Measurements from ENCODE around the gene HDGFL2.
"Not testable (repeated sequence)": the region's sequence is repeated elsewhere in the genome, so short reads cannot be mapped to it uniquely, and the experiment has no call there.

Gene HDGFL2

DNA sequence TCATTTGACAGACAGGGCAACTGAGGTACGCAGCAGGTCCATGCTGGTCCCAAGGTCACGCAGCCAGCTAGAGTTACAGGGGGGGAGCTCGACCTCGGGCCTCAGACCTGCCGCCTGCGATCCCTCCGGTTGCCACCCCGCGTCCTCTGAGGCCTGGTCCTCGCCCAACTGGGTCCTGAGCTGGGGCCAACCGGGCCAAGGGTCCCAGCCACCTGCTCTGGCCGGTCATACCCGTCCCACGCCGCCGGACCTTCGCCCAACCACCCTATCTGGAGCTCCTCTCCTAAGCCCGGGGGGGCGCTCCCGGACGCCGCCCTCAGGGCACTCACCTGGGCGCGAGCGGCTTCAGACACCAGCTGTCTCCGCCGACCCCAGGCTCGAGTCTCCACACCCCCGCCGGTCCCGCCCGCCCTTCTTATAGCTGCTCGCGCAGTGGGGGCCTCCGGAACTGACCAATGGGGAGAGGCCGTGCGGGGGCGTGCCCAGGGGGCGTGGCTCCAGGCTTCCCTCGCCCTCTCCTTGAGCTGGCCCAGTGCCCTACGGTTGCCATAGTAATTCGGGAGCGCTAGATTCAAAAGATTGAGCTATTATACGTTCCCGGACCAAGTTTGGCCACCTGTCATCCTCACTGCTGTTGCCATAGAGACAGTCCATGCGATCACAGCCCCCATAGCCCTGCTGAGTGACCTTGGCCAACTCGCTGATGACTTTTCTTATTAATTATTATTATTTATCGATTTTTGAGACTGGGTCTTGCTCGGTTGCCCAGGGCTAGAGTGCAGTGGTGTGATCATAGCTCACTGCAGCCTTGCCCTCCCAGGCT lies 63.0 kb downstream of the HDGFL2 start, which contains the start of gene PLIN5:
TSS of gene PLIN5 (minus strand) at position 389 of the 823 bp plus-strand sequence. CDS start 1,150 bp downstream, outside the sequence.
- DNase-seq (ENCODE audit: low read depth): no peak

DNA sequence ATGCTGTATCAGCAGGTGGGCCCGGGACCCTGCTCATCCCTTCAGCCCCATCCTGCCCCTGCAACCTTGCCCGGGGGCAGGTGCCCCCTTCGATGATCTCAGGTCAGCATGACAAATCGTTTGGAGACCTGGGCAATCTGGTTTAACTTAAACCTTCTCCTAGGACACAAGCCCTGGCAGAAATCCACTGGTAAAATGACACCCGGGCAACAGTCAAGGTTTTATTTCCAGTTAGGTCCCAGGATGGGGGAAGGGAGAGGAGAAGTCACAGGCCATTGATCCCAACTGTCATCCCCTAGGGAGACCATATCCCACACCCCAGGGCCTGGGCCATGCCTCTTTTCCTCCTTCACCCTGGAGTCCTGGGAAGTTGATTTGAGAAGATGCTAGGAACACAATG lies 64.7 kb downstream of the HDGFL2 start:
- DNase-seq (ENCODE audit: low read depth): no peak

DNA sequence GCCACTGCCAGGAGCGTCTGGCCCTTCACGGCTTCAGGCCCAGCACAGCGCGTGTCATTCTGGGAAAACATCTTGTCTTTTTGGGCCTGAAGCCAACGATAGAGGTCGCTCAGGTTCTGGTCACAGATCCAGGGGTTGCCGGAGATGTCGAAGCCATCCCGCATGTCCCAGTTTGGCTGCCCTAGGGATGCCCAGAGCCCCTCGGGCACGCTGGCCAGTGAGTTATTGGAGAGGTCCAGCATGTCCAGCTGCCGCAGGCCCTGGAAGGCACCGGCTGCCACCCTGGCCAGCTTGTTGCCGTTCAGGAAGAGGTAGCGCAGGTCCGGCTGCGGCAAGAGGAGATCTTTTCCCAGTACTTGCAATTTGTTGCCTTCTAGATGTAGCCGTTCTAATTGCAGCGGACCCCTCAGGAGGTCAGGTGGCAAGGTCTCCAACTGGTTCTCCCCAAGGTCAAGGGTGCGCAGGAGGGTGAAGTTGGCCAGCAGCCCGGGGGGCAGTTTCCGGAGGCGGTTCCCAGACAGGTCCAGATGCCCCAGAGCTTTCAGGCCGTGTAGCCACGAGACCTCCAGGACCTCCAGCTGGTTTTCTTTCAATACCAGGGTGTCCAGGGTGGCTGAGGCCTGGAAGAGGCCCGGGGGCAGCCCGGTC lies 66.0 kb downstream of the HDGFL2 start:
- DNase-seq (ENCODE audit: low read depth): no peak

DNA sequence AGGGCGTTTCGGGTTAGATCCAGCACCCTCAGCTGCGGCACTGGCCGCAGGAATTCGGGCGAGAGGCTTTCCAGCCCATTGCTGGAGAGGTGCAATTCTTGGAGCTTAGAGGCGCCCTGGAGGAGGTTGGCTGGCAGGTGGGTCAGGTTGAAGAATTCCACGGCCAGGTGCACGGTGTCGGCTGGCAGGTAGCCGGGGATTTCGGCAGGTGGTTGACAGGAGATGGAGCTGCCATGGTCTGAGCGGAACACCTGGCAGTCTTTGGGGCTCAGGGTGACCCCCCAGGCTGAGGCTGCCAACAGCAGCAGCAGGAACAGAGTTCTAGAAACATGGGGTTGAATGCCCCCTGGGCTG lies 66.5 kb downstream of the HDGFL2 start:
- no peak for DNase-seq (ENCODE audit: low read depth)

DNA sequence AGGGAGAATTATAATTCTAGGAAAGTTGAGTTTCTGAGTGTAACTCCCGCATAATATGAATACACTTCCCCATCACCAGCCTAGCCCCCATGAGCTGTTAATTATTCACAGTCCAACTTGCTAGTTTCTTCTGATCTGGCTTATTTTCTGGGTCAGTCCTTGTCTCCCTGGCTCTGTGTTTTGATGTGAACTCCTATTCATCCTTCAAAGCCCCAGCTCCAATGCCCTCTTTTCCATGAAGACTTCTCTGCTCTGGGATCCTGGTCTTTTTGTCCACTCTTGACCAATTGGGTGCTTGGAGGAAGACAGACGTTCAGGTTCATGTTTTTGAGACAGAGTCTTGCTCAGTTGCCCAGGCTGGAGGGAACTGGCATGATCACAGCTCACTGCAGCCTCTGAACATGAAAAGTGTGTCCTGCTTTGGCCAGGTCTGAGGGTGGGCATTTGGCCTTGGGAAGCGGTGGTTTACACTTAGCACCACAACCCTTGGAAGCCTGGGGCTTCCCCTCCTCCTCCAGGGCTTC lies 67.1 kb downstream of the HDGFL2 start:
- no peak for DNase-seq (ENCODE audit: low read depth)

DNA sequence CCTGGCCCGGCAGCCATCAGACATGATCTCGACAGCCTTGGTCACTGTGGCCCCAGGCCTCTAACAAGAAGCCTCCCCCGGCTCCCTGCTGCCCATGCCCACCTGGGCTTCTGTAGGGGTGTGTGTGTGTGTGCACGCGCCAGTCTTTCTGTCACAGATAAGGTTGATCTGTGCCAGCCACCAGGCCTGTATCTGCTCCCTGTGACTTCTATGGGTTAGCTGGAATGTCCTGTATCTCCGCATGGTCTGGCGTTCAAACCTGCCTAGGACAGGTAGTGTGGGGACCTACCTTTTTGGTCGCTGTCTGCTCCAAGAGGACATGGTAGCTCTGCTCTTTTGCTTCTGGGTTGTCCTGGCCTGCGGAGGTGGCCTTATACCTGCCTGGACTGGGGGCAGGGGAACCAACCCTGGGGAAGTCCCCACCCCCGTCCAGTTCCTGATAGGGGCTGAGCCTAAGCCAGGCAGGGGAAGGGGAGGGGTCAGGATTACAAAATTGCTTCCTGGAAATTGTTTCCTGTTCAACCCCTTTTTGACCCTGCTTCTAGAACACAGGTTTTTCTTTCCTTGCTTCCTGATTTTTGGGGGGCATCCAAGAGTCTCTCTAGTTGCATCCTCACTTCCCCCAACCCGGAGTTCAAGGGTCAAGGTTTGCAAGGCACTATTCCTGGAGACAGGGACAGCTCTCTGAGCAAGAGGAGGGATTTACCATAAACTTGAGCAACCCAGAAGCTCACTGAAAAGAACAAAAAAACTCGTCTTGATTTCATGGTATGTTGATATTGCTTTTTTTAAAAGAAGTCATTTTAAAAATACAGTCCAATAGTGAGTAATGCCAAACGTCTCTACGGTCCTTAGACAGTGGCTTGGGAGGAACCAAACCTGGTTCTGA lies 67.8 kb downstream of the HDGFL2 start, which contains the start of gene LRG1:
TSS of gene LRG1 (minus strand) at position 344 of the 889 bp plus-strand sequence. CDS start at position 321, 23 bp downstream.
- DNase-seq (ENCODE audit: low read depth): no peak

DNA sequence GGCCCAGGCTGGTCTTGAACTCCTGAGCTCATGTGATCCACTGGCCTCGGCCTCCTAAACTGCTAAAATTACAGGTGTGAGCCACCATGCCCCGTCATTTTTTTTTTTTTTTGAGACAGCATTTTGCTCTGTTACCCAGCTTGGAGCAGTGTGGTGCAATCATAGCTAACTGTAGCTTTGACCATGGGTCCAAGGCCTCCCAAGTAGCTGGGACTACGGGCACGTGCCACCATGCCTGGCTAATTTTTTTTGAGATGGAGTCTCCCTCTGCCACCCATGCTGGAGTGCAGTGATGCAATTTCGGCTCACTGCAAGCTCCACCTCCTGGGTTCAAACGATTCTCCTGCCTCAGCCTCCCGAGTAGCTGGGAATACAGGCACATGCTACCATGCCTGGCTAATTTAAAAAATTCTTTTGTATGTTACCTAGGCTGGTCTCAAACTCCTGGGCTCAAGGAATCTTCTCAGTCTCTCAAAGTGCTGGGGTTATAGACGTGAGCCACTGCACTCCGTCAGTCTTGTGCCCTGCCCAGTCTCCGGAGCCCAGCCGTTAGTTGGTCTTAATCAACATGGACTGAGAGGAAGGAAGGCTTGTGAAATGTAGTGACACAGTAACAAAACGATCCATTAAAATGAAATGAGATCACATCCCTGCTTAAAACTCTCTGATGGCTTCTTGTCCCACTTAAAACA lies 69.2 kb downstream of the HDGFL2 start:
- DNase-seq (ENCODE audit: low read depth): no peak

DNA sequence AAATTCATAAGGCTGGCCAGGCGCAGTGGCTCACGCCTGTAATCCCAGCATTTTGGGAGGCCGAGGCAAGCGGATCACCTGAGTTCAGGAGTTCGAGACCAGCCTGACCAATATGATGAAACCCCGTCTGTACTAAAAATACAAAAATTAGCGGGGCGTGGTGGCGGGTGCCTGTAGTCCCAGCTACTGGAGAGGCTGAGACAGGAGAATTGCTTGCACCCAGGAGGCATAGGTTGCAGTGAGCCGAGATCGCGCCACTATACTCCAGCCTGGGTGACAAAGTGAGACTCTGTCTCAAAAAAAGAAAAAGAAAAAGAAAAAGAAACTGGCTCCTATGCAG lies 69.7 kb downstream of the HDGFL2 start:
- not testable (repeated sequence) for DNase-seq (ENCODE audit: low read depth)

DNA sequence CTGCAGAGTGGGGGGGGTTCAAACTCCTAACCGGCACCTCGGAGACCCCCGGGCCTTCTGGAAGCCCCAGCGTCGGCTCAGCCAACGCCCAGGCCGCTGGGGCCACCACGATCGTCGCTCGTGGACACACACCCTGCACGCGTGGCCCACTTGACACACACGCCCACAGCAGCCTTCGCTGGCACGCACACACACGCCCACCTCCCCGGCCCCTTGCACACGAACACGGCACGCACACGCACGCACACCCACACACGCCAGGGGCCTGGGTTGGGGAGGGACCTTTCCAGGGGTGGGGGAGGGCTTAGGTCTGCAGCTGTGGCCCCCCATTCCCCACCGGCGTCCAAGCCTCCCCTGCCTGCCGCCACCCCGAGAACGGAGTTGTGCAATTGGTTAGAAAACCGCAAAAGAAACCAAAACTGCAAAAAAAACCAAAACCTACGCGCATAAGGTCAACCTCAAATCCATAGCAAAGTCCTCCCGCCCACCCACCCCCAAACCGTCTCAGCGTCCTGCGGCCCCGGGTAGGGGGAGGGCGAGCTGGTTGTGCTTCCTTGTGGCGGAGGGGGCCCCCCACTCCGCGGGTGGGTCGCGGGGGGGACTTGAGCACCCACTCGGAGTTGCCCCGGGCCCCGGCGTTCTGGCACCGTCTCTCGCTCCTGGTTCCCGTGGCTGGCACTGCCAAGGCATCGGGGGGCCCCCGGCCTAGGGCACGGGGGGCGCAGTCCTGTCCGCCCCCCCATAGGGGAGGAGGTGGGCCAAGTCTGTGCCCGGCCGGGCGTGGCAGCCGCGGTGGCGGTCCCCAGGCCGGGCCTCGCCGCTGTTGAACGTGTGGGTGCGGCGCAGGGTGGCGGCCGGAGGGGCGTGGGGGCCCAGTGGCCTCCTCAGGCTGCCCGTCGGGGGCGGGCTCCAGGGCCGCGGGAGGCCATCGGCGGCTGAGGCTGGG lies 71.1 kb downstream of the HDGFL2 start:
- no peak for DNase-seq (ENCODE audit: low read depth)

DNA sequence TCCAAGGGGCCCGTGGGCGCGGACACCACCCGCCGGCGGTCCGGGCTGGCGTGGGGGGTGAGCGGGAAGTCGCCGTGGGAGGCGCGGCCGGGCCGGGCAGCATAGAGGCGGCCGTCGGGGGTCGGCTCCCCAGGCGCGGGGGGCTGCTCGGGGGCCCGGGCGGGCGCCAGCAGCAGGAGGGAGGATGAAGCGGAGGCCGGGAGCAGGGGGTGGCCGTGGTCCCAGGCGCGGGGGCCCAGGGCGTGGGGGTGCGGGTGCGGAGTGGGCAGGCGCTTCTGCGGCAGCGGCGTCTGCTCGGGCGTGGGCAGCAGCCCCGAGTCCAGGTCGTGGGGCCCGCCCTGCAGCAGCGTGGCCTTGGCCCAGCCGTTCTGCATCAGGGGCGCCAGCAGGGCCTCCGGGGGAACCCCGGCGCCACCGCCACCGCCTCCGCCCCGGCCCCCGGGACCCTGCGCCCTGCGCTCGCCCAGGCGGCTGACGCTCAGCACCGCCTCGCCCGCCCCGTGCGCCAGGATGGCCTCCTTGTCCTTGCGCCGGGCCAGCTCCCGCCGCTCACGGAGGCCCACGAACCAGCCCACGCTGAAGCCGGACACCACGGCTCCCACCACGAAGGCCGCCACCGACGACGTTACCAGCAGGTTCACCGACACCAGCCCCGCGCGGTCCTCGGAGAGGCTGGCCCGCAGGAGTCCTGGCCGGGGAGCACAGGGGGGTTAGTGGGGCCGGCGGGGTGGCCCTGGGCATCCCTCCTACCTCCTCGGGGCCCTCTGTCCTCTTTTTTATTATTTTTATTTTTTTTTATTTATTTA lies 71.9 kb downstream of the HDGFL2 start:
- no peak for DNase-seq (ENCODE audit: low read depth)

DNA sequence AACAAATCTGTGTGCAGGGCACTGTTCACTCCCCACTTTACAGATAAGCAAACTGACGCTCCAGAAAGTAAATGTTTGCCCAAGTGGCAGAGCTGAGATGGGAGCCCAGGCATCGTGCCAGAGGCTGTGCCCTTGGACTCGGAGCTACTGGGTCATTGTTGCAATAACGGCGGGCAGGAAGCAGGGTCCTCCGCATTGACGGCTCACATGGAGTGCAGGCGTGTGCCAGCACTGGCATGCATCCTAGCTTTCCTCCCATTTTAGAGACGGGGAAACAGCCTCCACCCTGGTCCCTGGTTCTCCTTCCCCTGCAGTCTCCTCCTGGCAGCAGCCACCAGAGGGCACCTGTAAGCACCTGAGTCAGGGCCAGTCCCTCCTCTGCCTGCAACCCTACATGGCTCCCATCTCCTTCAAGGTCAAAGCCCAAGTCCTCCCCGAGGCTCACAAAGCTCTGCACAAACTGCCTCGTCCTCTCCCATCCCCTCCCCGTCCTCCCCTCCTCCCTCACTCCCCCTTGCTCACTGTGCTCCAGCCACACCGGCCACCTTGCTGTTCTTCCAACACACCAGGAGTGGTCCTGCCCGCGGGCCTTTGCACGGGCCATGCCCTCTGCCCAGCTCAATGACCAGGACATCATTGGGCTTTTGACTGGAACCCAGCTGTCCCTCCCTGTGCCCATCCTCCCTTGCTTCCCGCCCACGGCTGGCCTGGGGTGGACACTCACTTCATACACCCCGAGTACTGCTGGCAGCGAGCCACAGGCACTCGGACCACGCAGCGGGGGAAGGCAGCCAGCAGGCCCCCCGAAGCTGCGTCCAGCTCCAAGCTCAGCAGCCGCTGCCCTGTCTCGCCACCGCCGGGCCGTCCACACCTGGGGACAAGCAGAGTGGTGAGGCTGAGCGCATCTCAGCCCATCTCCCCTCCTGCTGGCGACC lies 75.5 kb downstream of the HDGFL2 start:
- DNase-seq (ENCODE audit: low read depth): no peak

DNA sequence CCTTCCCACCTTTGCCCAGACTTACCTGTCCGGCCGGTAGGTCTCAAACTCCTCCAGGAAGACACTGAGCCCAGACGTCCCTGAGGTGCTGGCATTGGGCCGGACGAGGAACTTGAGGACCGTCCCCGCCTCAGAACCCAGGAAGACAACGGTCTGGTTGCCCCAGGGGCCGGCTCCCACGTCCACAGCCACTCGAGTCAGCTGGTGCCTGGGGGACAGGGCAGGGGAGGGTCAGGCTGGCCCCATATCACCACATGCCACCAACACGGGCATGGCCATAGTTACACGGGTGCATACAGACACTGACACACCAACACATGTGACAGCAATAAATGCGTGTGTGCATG lies 76.1 kb downstream of the HDGFL2 start:
- no peak for DNase-seq (ENCODE audit: low read depth)

DNA sequence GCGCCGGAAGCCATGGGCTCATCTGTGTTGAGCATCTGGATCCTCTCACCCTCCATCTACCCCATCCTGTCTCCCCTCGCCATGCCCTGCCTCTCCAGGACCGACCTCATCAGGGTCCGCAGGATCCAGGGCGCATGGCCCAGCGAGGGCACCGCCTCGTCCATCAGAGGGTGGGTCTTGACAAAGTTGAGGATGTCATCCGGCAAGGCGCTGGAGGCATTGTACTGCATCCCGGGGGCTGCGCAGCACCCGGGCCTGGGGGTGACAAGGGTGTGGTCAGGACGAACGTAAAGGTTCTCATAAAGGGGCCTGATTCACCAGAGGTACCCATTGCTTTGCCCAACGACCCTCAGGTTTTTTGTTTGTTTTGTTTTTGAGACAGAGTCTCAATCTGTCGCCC lies 77.9 kb downstream of the HDGFL2 start:
- no peak for DNase-seq (ENCODE audit: low read depth)

DNA sequence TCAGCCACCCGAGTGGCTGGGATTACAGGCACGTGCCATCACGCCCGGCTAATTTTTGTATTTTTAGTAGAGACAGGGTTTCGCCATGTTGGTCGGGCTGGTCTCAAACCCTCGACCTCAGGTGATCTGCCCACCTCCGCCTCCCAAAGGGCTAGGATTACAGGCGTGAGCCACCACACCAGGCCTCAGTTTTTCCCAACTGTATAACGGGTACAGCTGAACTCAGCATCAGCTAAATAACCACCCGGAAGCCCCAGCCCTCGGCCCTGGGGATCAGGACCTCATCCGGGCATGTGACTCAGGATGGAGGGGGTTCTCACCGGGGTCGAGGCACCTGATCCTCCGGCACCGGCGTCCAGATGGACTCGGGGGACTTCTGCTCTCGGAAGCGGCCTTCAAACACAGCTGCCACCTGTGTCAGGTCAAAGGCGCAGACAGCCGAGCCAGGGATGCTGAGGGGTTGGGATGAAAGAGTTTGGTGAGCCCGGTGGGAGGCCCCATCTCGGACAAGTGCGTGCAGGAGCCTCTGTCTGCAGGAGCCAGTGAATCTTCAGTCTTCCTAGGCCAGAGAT lies 78.5 kb downstream of the HDGFL2 start:
- no peak for DNase-seq (ENCODE audit: low read depth)

All from non-pigmented ciliary epithelial cell (primary cell).